CD4-positive, alpha-beta T cell treated with Interleukin-6 for 4 hours (primary cell): ENCODE measurements around the gene ZNF213.

Experiments
- DNase-seq: peaks from one replicate; pipeline ENCODE4 v3.0.0-alpha.2; 2020; ENCODE audit warnings: mixed read lengths

The ZNF213 gene, protein sequence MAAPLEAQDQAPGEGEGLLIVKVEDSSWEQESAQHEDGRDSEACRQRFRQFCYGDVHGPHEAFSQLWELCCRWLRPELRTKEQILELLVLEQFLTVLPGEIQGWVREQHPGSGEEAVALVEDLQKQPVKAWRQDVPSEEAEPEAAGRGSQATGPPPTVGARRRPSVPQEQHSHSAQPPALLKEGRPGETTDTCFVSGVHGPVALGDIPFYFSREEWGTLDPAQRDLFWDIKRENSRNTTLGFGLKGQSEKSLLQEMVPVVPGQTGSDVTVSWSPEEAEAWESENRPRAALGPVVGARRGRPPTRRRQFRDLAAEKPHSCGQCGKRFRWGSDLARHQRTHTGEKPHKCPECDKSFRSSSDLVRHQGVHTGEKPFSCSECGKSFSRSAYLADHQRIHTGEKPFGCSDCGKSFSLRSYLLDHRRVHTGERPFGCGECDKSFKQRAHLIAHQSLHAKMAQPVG

DNA sequence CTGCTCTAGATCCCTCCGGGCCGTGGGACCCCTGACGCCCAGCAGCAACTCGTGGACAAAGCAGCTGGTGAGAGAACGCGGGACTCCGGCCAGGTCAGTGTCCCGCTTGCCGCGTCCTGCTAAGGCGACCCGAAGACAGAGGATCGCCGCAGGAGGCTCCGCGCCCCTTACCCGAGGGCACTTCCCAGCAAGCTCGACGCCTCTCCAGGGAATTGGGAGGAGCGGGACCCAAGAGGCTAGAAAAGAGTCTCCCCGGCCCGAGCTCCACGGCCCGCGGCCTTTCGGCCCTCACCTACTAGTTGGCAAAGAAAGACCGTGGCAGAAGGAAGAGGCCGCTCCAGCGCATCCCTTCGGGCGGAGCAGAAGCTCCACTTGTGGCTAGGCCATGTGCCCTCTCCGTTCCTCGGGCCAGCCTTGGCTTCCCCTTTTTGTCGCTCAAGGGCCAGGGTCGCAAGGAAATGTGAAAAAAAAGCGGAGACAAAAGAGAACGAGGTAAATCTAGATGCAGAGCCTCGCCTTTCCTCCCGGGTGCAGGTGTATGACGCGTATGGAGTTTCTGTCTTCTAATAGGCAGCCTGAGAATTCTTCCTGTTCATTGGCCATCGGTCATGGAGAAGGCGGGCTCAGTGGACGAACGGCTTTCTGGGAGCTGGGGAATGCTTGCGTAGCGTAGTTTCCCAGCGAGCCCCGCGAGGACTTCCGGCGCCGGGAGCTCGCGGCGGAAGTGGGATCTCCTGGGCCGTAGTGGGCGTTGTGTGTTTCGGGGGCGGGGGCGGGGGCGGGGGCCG is at the start of gene ZNF213:
ZNF213 (plus strand) TSS at position 692 of the 788 bp plus-strand sequence. CDS start 2,252 bp downstream, outside the sequence.
- DNase-seq, result peak; percentile 94

DNA sequence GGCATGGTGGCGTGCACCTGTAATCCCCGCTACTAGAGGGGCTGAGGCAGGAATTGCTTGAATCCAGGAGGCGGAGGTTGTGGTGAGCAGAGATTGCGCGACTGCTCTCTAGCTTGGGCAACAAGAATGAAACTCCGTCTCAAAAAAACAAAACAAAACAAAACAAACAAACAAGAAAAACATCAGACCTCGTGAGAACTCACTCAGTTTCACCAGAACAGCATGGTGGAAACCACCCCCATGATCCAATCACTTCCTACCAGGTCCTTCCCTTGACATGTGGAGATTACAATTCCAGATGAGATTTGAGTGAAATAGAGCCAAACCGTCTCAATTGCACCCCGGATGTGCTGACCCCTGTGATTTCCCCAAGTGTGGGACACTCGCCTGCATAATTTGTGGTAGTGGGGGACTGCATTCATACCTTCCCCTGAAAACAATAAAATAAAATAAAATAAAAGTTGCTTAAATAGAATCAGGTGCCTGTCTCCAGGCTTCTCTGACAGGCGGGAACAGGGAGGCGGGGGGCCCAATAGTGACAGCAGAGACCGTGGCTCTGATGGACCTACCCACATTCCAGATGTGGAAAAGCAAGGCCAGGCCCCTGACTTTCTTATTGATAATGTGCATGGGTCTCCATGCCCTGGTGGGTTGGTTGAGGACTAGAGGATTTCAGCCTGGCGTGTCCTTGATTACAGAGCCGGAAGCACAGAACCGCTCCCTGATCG is 48.8 kb upstream of the ZNF213 start:
- no peak for DNase-seq

DNA sequence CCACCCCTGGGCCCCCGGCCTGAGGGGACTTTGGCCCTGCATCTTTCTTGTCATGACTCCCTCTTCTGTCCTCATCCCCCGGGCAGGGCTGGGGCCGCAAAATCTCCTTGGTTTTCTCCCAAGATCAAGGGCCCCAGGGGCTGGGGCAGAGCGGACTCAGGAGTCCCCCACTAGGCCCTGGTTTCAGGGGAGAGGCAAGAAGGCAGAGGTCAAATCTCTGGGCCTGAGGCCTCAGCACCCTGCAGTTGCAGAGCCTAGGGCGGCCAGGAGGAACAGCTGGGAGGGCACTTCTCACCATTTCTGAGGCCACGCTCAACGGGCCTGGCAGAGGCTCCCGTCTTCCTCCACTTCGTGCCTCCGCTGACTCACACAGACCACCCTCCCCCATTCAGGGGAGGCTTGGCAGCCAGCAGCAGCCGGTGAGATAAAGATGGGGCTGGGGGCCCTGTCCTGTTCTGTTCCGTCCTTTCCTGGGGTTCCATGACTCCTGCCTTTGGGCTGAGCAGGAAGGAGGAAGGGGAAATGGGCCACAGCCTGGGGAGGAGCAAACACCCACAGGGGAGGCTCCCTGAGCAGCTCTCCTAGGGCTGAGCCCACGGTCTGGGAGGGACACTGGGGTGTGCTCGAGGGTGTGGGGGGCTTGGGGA is 48.1 kb upstream of the ZNF213 start:
- peak; percentile 65 for DNase-seq

DNA sequence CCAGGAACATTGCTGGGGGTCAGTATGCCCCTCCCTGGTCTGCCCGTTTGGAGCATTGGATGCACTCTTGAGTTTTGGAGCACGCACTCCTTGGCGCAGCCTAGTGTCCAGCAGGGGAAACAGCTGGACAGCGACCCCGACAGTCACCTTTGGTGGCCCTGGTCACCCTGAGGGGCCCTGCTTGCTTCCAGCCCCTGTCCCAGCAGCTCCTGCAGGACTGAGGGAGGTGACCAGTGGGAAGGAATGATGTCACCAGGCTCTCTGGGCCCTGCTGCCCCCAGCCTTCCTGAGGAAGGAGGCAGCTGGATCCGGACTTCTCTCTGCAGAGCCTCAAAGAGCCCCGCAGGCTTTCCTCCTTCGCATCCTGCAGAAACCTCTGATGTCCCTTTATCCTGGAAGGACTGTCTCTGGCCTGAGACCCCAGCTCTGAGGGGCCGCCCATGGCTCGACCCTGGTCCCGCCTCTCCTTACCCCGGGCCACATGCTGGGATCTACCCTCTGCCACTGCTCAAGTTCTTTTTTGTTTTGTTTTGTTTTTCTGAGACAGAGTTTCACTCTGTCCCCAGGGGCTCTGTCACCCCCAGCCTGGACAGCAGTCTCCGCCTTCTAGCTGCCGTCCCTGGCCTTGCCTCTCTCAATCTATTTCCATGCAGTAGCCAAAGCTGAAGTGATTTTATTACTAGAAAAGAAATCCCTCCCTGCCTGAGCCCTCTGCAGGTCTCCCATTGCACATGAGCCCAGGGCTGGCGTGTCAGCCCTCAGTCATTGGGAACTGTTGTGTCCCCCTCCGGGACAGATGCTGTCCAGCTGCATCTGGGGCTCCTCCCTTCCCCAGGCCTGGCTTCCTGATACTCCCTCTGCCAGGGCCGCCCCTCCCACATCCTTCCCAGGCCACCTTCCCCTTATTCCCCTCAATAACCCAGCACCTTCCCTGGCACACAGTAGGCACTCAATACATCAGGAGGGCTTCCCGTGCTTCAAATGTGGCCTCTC is 47.3 kb upstream of the ZNF213 start:
- DNase-seq, result peak; percentile 43

DNA sequence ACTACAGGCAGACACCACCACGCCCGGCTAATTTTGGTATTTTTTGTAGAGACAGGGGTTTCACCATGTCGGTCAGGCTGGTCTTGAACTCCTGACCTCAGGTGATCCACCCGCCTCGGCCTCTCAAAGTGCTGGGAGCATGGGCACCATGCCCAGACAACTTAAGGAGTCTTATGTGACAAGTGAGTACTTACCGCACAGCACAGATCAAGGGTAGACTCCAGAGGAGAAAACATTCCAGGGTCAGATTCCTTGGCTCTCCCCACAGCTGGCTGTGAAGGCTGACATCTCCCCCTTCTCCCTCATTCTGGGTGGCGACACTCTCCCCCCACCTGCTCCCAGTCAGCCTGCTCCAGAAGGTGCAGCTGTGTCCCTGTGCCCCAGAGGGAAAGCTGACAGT is 46.4 kb upstream of the ZNF213 start:
- no peak for DNase-seq

DNA sequence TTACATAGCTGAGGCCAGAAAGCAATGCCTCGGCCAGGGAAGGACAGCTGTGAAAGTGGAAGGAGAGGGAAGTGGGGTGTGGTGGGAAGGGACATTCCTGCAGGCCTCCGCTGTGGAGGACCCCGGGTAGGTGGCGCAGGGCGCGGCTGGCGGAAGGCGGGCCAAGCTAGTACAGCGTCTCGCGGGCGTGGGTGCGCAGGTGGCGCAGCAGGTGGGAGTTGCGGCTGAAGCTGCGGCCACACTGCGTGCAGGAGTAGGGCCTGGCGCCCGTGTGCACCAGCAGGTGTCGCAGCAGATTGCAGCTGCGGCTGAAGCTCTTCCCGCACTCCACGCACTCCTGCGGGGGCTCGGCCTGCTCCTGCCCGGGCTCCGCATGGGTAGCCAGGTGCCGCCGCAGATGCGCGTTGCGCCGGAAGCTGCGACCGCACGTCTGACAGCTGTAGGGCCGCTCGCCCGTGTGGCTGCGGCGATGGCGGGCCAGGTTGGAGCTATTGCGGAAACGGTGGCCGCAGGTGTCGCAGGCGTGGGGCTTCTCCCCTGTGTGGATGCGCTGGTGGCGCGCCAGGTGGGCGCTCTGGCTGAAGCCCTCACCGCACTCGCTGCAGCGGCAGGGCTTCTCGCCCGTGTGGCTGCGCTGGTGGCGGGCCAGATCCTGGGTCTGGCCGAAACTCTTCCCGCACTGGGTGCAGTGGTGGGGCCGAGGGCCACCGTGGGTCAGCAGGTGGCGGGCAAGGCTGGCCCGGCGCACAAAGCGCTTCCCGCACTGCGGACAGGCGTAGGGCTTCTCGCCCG is 45.7 kb upstream of the ZNF213 start:
- DNase-seq, result no peak

DNA sequence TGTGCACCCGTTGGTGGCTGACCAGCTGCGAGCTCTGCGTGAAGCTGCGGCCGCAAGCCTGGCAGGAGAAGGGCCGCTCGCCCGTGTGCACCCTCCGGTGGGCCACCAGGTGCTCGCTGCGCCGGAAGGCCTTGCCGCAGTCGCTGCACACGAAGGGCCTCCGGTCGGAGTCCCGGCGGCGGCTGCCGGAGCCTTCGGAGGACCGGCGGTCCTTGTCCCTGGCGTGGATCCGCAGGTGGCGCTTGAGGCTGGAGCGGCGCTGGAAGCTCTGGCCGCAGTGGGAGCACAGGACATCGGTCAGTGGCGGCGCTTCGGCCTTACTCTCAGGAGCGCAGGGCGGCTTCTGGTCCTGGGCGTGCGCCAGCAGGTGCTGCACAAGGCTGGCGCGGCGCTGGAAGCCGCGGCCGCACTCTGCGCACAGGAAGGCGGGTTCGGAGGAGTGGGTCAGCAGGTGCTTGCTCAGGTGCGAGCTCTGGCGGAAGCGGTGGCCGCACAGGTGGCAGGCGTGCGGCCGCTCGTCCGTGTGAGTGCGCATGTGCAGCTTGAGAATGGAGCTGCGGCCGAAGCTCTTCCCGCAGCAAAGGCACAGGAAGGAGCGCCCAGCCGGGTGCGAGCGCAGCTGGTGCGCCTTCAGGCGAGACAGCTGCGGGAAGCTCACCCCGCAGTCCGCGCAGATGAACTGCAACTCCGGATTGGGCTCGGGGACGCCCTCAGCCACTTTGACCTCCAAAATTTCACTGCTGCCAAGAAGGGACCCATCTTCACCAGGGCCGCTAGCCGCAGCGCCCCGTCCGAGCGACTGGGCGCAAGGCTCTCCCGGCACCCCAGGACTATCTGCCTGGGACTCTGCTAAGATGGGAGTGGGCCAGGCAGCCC is 44.9 kb upstream of the ZNF213 start:
- no peak for DNase-seq

DNA sequence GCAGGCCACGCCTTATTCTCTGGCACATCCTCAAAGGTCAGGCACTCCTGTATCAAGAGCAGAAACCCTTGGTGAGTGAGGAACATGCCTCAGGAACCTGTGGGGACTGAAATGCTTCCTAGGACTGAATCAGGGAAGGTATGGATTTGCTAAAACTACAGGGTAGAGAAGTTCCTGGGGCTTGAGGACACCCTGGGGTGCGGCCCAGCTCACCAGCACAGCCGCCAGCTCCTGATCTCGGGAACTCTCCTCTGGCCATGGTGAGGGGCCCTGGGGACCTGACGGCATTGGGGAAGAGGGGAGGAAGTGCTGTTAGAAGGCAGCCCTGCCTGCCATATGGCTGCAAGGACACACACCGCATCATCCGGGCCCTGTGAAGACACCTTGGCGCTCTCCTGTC is 43.3 kb upstream of the ZNF213 start:
- DNase-seq, result no peak

DNA sequence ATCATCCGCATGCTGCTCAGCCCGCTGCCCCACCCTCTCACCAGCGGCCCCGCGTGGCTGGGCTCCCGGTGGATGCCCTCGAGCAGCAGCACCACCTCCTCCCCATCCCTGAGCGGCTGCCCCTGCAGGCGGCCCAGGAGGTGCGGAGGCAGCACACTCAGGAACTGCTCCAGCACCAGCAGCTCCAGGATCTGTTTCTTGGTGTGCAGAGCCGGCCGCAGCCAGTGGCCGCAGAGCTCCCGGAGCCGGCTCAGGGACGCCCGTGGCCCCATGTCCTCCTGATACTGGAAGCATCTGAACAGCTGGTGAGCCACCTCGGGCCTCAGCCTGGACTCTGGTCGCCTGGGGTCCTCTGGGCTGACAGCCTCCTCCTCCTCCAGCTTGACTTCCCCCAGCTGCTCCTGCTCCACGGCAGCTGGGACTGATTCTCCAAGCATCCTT is 42.3 kb upstream of the ZNF213 start:
- no peak for DNase-seq

DNA sequence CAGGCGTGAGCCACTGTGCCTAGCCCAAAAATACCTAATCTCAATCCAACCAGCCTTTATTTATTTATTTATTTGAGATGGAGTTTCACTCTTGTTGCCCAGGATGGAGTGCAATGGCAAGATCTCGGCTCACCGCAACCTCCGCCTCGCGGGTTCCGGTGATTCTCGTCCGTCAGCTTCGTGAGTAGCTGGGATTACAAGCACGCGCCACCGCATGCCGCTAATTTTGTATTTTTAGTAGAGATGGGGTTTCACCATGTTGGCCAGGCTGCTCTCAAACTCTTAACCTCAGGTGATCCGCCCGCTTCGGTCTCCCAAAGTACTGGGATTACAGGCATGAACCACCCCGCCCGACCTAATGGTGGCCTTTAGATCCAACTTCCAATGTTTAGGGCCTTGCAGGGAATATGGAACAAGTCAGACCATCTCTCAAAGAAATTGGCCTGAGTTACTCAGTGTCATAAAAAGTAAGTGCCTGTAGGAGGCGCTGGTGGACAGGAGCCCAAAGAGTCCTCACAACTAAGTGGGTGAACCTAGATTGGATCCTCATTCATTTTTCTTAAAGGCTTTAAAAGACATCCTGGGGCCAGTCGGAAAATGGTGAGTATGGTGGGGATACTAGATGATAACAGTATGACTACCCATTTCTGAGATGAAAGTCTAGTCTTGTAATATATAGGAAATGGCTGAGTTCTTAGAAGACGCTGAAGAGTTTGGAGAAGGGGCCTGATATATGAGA is 40.4 kb upstream of the ZNF213 start:
- DNase-seq, result peak; percentile 74

DNA sequence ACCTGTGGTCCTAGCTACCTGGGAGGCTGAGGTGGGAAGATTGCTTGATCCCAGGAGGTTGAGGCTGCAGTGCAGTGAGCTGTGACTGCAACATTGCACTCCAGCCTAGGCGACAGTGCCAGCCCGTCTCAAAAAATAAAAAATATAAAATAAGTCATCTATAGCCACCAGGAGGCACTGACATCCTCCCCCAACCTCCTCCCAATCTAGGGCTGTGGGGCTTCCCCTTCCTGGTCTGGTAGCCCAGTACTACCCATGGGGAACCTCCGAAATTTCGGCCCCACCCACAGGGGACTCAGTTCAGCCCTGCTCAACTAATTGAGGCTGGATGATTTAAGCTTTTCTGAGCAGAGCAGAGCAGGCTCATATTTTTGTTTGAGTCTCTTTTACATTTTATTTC is 39.0 kb upstream of the ZNF213 start:
- DNase-seq, result peak; percentile 69

DNA sequence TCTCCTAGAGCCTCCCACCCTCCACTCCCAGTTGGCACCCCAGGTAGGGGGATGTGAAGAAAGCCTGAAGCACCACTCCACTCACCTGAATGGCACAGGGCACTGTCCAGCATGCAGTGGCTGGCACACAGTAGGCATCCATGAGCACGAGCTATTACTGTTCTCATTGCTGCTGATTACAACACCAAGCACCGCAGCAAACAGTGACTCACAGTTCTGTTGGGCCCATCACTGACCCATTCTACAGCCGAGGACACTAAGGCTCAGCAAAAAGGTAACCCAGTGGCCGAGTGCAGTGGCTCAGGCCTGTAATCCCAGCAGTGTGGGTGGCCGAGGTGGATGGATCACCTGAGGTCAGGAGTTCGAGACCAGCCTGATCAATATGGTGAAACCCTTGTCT is 38.5 kb upstream of the ZNF213 start:
- DNase-seq, result no peak

DNA sequence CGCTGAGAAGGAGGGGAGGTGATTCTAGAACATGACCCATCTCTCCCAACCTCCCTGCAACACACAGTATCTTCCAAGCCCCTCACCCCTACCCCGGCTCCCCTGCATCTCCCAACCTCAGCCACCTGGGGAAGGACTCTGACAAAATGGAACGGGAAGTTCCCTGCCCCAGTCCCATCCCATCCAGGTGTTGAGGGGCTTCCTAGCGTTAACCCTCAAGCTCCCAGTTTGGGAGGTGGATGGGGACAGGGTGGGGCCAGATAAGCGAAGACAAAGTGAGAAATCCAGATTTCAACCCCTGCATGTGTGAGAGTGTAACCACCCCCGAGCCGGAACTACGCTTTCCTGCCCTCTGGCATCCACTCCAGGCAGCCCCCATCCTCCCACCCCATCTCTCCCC is 37.6 kb upstream of the ZNF213 start:
- DNase-seq, result no peak

DNA sequence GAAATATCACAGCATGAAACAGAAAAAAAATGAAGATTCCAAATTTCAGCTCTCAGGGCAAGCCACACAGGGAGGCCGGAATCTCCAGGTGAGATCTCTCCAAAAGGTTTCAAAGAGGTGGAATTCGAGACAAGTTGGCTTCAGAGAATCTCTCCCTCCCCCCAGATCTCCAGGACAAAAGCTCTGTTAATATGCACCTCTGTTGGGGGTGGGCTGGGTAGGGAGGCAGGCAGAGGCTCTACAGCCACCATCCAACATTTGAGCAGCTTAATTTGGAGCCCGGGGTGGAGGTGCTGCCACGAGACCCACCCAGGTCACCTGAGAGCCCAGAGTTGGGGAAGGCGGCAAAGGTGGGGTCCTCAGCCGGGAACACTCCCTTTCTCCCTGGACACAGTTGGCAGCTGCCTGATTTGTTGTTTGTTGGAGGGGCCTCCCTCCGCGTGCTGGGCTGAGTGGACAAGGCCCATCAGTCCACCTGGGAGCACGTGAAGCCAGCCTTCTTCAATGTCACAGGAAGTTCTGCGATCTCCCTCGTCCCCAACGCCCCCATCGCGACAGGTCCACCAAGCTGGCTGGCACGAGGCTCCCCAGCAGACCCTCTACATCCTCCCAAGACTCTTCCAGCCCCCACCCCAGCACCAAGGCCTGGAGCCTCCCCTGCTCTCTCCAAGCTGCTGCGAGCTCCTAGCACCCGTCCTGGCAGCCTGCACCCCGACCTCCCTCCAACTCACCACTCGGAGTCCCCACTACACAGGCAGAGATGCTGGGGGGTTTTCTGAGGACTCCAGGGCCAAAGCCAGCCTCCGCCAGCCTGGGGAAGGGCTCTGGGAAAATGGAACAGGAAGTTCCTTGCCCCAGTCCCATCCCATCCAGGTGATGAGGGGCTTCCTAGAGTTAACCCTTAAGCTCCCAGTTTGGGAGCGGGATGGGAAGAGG is 36.1 kb upstream of the ZNF213 start, which contains the start of gene ZSCAN10:
ZSCAN10 (minus strand) TSS at position 836 of the 936 bp plus-strand sequence. CDS start 6,357 bp downstream, outside the sequence.
- DNase-seq, result no peak

DNA sequence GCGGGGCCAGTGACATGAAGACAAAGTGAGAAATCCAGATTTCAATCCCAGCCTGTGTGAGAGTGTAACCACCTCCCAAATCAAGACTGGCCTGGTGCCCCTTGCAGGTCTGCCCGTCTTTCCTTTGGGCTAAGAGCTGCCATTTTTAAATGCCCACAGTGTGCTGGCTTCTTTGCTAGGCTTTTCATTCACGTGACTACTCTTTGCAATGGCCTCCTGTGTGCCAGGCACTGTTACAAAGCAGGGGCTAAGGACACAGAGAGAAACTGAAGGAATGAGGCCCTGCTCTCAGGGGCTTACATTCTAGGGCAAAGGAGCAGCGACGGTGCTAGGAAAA is 35.5 kb upstream of the ZNF213 start:
- no peak for DNase-seq

DNA sequence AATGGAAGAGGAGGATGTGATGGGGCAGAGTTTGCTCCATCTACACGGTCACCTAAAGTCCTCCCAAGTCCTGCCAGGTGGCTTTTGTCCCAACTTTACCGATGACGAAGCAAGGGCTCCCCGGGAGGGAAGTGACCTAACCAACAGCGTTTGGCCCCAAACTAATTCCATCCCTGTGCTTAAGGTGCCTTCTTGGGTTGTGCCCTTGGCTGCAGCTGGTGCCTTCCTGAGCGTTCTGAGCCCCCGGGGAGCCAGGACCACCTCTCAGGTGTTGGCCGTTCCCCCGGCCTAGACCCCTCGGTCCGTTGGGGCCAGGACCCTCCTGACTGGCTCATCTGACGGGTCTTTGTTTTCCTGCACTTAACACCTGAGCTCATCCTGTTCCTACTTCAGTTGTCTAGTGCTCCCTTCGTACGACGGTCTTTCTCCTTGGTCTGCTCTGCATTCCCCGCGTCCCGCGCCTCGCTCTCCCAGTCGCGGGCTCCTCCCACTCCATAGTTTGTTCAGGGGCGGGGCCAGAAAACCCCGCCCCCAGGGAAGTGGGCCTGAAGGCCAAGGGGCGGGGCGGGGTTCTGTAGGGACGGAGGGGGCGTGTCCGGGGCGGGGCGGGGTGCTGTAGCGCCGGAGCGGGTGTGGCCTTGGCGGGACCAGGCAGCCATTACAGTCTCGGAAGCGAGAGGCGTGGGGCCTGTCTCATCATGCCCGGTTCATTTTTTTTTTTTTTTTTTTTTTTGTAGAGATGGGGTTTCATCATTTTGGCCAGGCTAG is 34.9 kb upstream of the ZNF213 start:
- DNase-seq, result peak; percentile 97
